Lung (tissue), 12 donors: ENCODE results near the gene ATCAY. TPM values are rescaled to one million over a fixed set of nuclear protein-coding genes. Genes with fewer than 3 reads are reported as not detected.

ENCODE experiments used
- ATAC-seq: fragments of 200-7000 bp; cut with Tn5 transposase; one replicate; pipeline ENCODE4 v1.9.1; 2020; ENCODE audit warnings: moderate number of reproducible peaks; ENCODE audit not compliant: insufficient read depth, low FRiP score
- DNase-seq, 3 donors: peaks; one replicate each; pipeline ENCODE4 v3.0.0-alpha.2; 2013 to 2017
- H3K27ac ChIP-seq, 2 donors: one replicate each; pipeline ENCODE4 v1.5.1; 2013; ENCODE audit warnings: mild to moderate bottlenecking in 2 of 2, moderate library complexity in 2 of 2, control low read depth in 1 of 2, inconsistent platforms in 1 of 2, low read depth in 1 of 2, low read length in 1 of 2
- H3K27me3 ChIP-seq, 3 donors: one replicate each; pipeline ENCODE4 v1.5.1; 2013; ENCODE audit warnings: low read length in 2 of 3; ENCODE audit not compliant: control insufficient read depth in 3 of 3, insufficient read depth in 3 of 3
- H3K36me3 ChIP-seq, 4 donors: one replicate each; pipeline ENCODE4 v1.5.1; 2013; ENCODE audit warnings: low read length in 4 of 4, mild to moderate bottlenecking in 1 of 4, moderate library complexity in 1 of 4; ENCODE audit not compliant: control insufficient read depth in 4 of 4, insufficient read depth in 4 of 4
- H3K4me1 ChIP-seq, 5 donors: one replicate each; pipeline ENCODE4 v1.5.1; 2013; ENCODE audit warnings: low read length in 5 of 5, mild to moderate bottlenecking in 2 of 5, moderate library complexity in 1 of 5; ENCODE audit not compliant: control insufficient read depth in 5 of 5, insufficient read depth in 5 of 5
- H3K4me3 ChIP-seq: one replicate; pipeline ENCODE4 v1.5.1; 2013; ENCODE audit warnings: mild to moderate bottlenecking, control low read depth, moderate library complexity
- H3K9ac ChIP-seq, 2 donors: one replicate each; pipeline ENCODE4 v1.5.1; 2013; ENCODE audit warnings: low read length in 2 of 2, control low read depth in 1 of 2; ENCODE audit not compliant: insufficient read depth in 1 of 2
- H3K9me3 ChIP-seq, 4 donors: one replicate each; pipeline ENCODE4 v1.5.1; 2013; ENCODE audit warnings: low read length in 3 of 4, mild to moderate bottlenecking in 1 of 4, moderate library complexity in 1 of 4; ENCODE audit not compliant: control insufficient read depth in 4 of 4, insufficient read depth in 3 of 4
- CTCF ChIP-seq: IDR thresholded peaks from 2 replicates; pipeline ENCODE4 v1.5.1; 2012; ENCODE audit warnings: mild to moderate bottlenecking; ENCODE audit errors: control extremely low read depth, extremely low read depth
- WGBS, 2 donors: extraction: QIAGEN DNeasy Blood & Tissue Kit; methylation state at CpG; one replicate each; pipeline ENCODE4 v1.1.7; 2013; 5-methylcytosine and 5-hydroxymethylcytosine counted together
- polyA plus RNA-seq, 2 donors: library from polyadenylated mRNA; stranded (reverse); fragments of 200-250 nt; gene quantifications; one replicate each; pipeline ENCODE4 v1.2.1, GENCODE V29; 2013
- total RNA-seq, 2 donors: library from RNA; depleted of rRNA in 1 of 2; stranded (reverse); fragments of >200 nt in 1 of 2; gene quantifications; one replicate each; pipeline ENCODE4 v1.2.1, GENCODE V29; 2014 to 2021
- donor health status: control.
- donor health status: control.
- donor health status: Bipolar disorder and iron deficiency.
- donor health status: healthy.
- donor health status: DM: yes; HTN: yes; CAD: no.

ATCAY gene
- total and polyA plus RNA-seq, 4 donors, result under 0.01 to 0.09 TPM; not detected in 2

GRCh38 chr19:3839941-3840340 lies 40.5 kb upstream of the ATCAY start:
- H3K4me3 ChIP-seq, result no peak overlapping the region
- no peaks in the 10 kb centered on the region for H3K4me1 ChIP-seq
- 74 to 83% methylated on average over 13 of the region's 13 CpGs for WGBS, 2 donors
- no peak for TF ChIP-seq CTCF
- no peaks in the 10 kb centered on the region for H3K36me3 ChIP-seq
- no peak overlapping the region for H3K27ac ChIP-seq
- DNase-seq (no peak), ATAC-seq (no peak)
- H3K9ac ChIP-seq, result no peak overlapping the region
- H3K9me3 ChIP-seq, result peaks cover 0 to 3% (median 0%) of the 10 kb centered on the region in 4 donors
- H3K27me3 ChIP-seq, result no peaks in the 10 kb centered on the region

GRCh38 chr19:3840804-3841203 lies 39.7 kb upstream of the ATCAY start:
- no peaks in the 10 kb centered on the region for H3K36me3 ChIP-seq
- ATAC-seq (no peak), DNase-seq (no peak)
- no peak overlapping the region for H3K9ac ChIP-seq
- no peaks in the 10 kb centered on the region for H3K27me3 ChIP-seq
- H3K27ac ChIP-seq, result no peak overlapping the region
- no peak for TF ChIP-seq CTCF
- WGBS, 2 donors, result 89 to 95% methylated on average over 10 of the region's 10 CpGs
- peaks cover 0 to 3% (median 0%) of the 10 kb centered on the region in 4 donors for H3K9me3 ChIP-seq
- no peak overlapping the region for H3K4me3 ChIP-seq
- no peaks in the 10 kb centered on the region for H3K4me1 ChIP-seq

- H3K27ac ChIP-seq, result no peak overlapping the region
- H3K9ac ChIP-seq, result no peak overlapping the region
- peaks cover 0 to 2% (median 0%) of the 10 kb centered on the region in 4 donors for H3K9me3 ChIP-seq
- 84 to 88% methylated on average over 11 of the region's 11 CpGs for WGBS, 2 donors
- ATAC-seq (no peak), DNase-seq (no peak)
- H3K4me1 ChIP-seq, result no peaks in the 10 kb centered on the region
- no peaks in the 10 kb centered on the region for H3K27me3 ChIP-seq
- H3K36me3 ChIP-seq, result no peaks in the 10 kb centered on the region
- no peak for TF ChIP-seq CTCF
- H3K4me3 ChIP-seq, result no peak overlapping the region
Measured at GRCh38 chr19:3842948-3843347, 37.5 kb upstream of the ATCAY start.

GRCh38 chr19:3844596-3844995 lies 35.9 kb upstream of the ATCAY start:
- 68 to 73% methylated on average over 5 of the region's 5 CpGs for WGBS, 2 donors
- DNase-seq (no peak), ATAC-seq (no peak)
- no peak for TF ChIP-seq CTCF
- Histone ChIP-seq H3K9me3 (peaks cover 0 to 7% (median 0%) of the 10 kb centered on the region in 4 donors), H3K36me3 (no peaks in the 10 kb centered on the region), H3K9ac (no peak overlapping the region), H3K27ac (no peak overlapping the region), H3K4me3 (no peak overlapping the region), H3K27me3 (no peaks in the 10 kb centered on the region), H3K4me1 (no peaks in the 10 kb centered on the region)
